Measurements from ENCODE around the gene RAD51B. TPM values are rescaled to one million over a fixed set of nuclear protein-coding genes. Genes with fewer than 3 reads are reported as not detected.

Gene RAD51B
- total RNA-seq, 1 donor from 2014 or later = 28.5 TPM

DNA sequence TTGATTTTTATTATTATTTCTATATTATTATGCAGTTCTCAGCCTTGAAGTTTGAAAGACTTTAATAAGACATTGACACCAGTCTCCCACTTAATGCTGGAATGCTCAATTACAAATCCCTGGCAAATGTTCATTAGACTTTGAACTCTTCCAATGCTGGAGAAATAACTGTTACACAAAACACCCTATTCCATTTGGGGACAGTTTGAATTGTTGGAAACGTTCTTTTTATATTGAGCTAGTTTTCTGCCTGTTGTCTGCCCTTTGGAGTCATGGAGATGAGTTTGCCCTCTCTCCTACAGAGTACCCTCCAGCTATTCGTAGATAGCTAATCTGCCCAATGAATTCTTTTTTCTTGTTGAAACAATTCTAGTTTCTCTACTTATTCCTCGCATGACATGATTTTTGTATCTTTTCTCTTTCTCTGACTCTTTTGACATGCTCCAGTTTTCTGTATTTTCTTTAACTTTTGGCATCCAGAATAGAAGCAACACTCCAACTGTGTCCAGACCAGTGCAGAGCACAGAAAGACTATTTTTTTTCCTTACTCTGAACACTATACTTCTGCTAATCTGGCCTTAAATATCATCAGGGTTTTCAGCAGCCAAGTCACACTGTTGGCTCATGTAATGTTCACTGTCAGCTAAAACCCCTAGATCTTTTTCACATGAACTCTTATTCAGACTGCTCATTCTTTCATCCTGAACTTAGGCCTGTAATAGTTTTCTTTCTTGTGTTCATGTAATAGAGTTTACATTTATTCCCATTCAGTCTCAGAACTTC lies 379.3 kb downstream of the RAD51B start:
- Histone ChIP-seq H3K4me1 (peaks cover 28% of the 10 kb centered on the region), H3K27me3 (no peaks in the 10 kb centered on the region), H3K27ac (peak overlapping the region; percentile 77), H3K9me3 (no peaks in the 10 kb centered on the region), H3K4me3 (no peak overlapping the region), H3K36me3 (no peaks in the 10 kb centered on the region)
- TF ChIP-seq POLR2A (IDR thresholded peaks at IDR 0.05) (no peak), CTCF (IDR thresholded peaks at IDR 0.05) (no peak), POLR2AphosphoS5 (IDR thresholded peaks at IDR 0.05; ENCODE audit: insufficient read depth in 1 of 2, low read depth in 1 of 2) (no peak)
- no peak for DNase-seq (ENCODE audit: extremely low spot score in 2 of 2)
- intact Hi-C loops (cut with DNase I) = no loop called here

DNA sequence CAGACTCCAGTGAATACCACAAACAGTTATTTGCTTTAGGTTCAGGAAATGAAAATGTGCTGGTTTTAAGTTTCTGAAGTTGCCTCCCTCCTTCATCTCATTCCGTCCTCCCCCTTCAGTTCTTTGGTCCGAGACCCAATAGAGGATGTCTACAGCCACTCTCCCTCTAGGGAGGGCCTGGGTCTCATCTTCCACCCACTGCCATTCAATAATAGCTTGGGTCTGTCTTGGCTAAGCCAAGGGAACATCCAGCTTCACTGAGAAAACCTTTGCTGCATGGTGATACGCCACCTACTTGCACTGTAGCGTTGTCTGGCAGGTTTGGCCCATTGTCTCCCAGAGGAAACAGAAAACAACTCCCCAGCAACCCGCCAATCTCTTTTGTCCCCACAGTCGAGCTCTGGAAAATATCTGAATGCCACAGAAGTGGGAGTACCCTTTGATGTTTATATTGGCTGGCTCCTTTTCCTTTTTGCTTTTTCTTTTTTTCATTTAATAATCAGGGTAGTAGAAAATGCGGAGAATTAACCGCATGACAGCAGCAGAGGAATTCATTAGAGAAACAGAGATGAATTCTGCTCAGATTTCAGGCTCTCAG lies 380.1 kb downstream of the RAD51B start:
- intact Hi-C loops (cut with DNase I) = no loop called here
- H3K27me3 ChIP-seq = no peaks in the 10 kb centered on the region
- H3K4me3 ChIP-seq = no peak overlapping the region
- H3K9me3 ChIP-seq = no peaks in the 10 kb centered on the region
- H3K36me3 ChIP-seq = no peaks in the 10 kb centered on the region
- no peak for DNase-seq (ENCODE audit: extremely low spot score in 2 of 2)
- TF ChIP-seq POLR2A (IDR thresholded peaks at IDR 0.05) = no peak
- TF ChIP-seq CTCF (IDR thresholded peaks at IDR 0.05) = no peak
- no peak for TF ChIP-seq POLR2AphosphoS5 (IDR thresholded peaks at IDR 0.05; ENCODE audit: insufficient read depth in 1 of 2, low read depth in 1 of 2)
- H3K27ac ChIP-seq = peak overlapping the region; percentile 77
- H3K4me1 ChIP-seq = peaks cover 23% of the 10 kb centered on the region

GRCh38 chr14:68203871-68204270 lies 384.3 kb downstream of the RAD51B start:
- no peak overlapping the region for H3K27ac ChIP-seq
- no peak overlapping the region for H3K4me3 ChIP-seq
- H3K36me3 ChIP-seq = no peaks in the 10 kb centered on the region
- peaks cover 14% of the 10 kb centered on the region for H3K4me1 ChIP-seq
- TF ChIP-seq POLR2A (IDR thresholded peaks at IDR 0.05) = no peak
- no peak for TF ChIP-seq POLR2AphosphoS5 (IDR thresholded peaks at IDR 0.05; ENCODE audit: insufficient read depth in 1 of 2, low read depth in 1 of 2)
- H3K9me3 ChIP-seq = no peaks in the 10 kb centered on the region
- DNase-seq (ENCODE audit: extremely low spot score in 2 of 2) = no peak
- no peaks in the 10 kb centered on the region for H3K27me3 ChIP-seq
- intact Hi-C loops (cut with DNase I) = no loop called here

GRCh38 chr14:68208218-68208617 lies 388.6 kb downstream of the RAD51B start:
- no peaks in the 10 kb centered on the region for H3K36me3 ChIP-seq
- intact Hi-C loops (cut with DNase I) = no loop called here
- H3K9me3 ChIP-seq = no peaks in the 10 kb centered on the region
- peaks cover 36% of the 10 kb centered on the region for H3K4me1 ChIP-seq
- no peak for TF ChIP-seq POLR2A (IDR thresholded peaks at IDR 0.05)
- TF ChIP-seq CTCF (IDR thresholded peaks at IDR 0.05) = no peak
- TF ChIP-seq POLR2AphosphoS5 (IDR thresholded peaks at IDR 0.05; ENCODE audit: insufficient read depth in 1 of 2, low read depth in 1 of 2) = no peak
- H3K27ac ChIP-seq = no peak overlapping the region
- H3K27me3 ChIP-seq = no peaks in the 10 kb centered on the region
- no peak overlapping the region for H3K4me3 ChIP-seq
- no peak for DNase-seq (ENCODE audit: extremely low spot score in 2 of 2)

GRCh38 chr14:68208626-68209317 lies 389.2 kb downstream of the RAD51B start:
- no peak overlapping the region for H3K4me3 ChIP-seq
- no peak overlapping the region for H3K27ac ChIP-seq
- H3K4me1 ChIP-seq = peaks cover 38% of the 10 kb centered on the region
- no peaks in the 10 kb centered on the region for H3K27me3 ChIP-seq
- DNase-seq (ENCODE audit: extremely low spot score in 2 of 2) = no peak
- H3K9me3 ChIP-seq = no peaks in the 10 kb centered on the region
- no peaks in the 10 kb centered on the region for H3K36me3 ChIP-seq
- no peak for TF ChIP-seq POLR2A (IDR thresholded peaks at IDR 0.05)
- TF ChIP-seq CTCF (IDR thresholded peaks at IDR 0.05) = no peak
- no peak for TF ChIP-seq POLR2AphosphoS5 (IDR thresholded peaks at IDR 0.05; ENCODE audit: insufficient read depth in 1 of 2, low read depth in 1 of 2)
- intact Hi-C loops (cut with DNase I) = no loop called here

Data from vagina (tissue), 2 donors.